ENCODE data around the gene MCIDAS. TPM values are rescaled to one million over a fixed set of nuclear protein-coding genes. Genes with fewer than 3 reads are reported as not detected.

MCIDAS gene
- polyA plus RNA-seq, 3 donors: not detected

GRCh38 chr5:55231029-55231918 lies 4.2 kb upstream of the MCIDAS start:
- Histone ChIP-seq H4K20me1 (ENCODE audit: insufficient read depth, low read length) (no peaks in the 10 kb centered on the region), H3K79me2 (ENCODE audit: insufficient read depth, low read length) (no peaks in the 10 kb centered on the region), H3K27ac (ENCODE audit: low read depth in 1 of 2, low read length in 2 of 2) (no peak overlapping the region), H3K9me3 (replicated peaks in 1 of 2; ENCODE audit: control insufficient read depth in 1 of 2, insufficient read depth in 1 of 2, low read length in 2 of 2) (peaks cover 5 to 41% of the 10 kb centered on the region in 2 donors), H3K36me3 (replicated peaks in 1 of 2; ENCODE audit: control insufficient read depth in 1 of 2, insufficient read depth in 2 of 2, low read length in 2 of 2) (no peaks in the 10 kb centered on the region), H3K27me3 (ENCODE audit: control insufficient read depth in 2 of 2, insufficient read depth in 2 of 2, low read length in 2 of 2) (peaks cover 79 to 96% of the 10 kb centered on the region in 2 donors), H2AFZ (ENCODE audit: insufficient read depth, low read depth, low read length, poor library complexity, severe bottlenecking) (peak overlapping the region; percentile 21), H3K9ac (ENCODE audit: insufficient read depth, low read length, poor library complexity, severe bottlenecking) (no peak overlapping the region), H3K4me1 (ENCODE audit: control insufficient read depth in 1 of 2, insufficient read depth in 2 of 2, low read length in 2 of 2) (peaks cover 34 to 50% of the 10 kb centered on the region in 2 donors), H3K4me2 (replicated peaks; ENCODE audit: extremely low read depth, low read length, poor library complexity, severe bottlenecking) (peak overlapping the region; percentile 47), H3K4me3 (replicated peaks in 1 of 3; ENCODE audit: low read depth in 2 of 3, low read length in 3 of 3) (peak overlapping the region in 1 of 3 experiments; percentile 79)
- no peak for TF ChIP-seq CTCF (IDR thresholded peaks at IDR 0.05)
- Mint-ChIP-seq H3K9me3 (peaks cover 0 to 39% (median 20%) of the 10 kb centered on the region in 7 donors), H3K36me3 (peaks cover 4 to 9% of the 10 kb centered on the region in 2 donors), H3K27me3 (ENCODE audit: low read depth in 3 of 3) (peaks cover 93 to 100% (median 95%) of the 10 kb centered on the region in 3 donors), H3K4me3 (peak overlapping the region; percentile 37 to 97), H3K4me1 (peaks cover 36% of the 10 kb centered on the region), H3K27ac (no peak overlapping the region)
- 3% methylated on average over 43 of the region's 48 CpGs for WGBS (ENCODE audit: insufficient coverage)
- no peak for DNase-seq
- intact Hi-C loops (cut with micrococcal nuclease): no loop called here

GRCh38 chr5:55230086-55230629 lies 3.0 kb upstream of the MCIDAS start:
- Histone ChIP-seq H3K9me3 (replicated peaks in 1 of 2; ENCODE audit: control insufficient read depth in 1 of 2, insufficient read depth in 1 of 2, low read length in 2 of 2) (peaks cover 5 to 52% of the 10 kb centered on the region in 2 donors), H4K20me1 (ENCODE audit: insufficient read depth, low read length) (no peaks in the 10 kb centered on the region), H3K27ac (ENCODE audit: low read depth in 1 of 2, low read length in 2 of 2) (no peak overlapping the region), H3K79me2 (ENCODE audit: insufficient read depth, low read length) (no peaks in the 10 kb centered on the region), H3K4me2 (replicated peaks; ENCODE audit: extremely low read depth, low read length, poor library complexity, severe bottlenecking) (no peak overlapping the region), H2AFZ (ENCODE audit: insufficient read depth, low read depth, low read length, poor library complexity, severe bottlenecking) (no peak overlapping the region), H3K36me3 (replicated peaks in 1 of 2; ENCODE audit: control insufficient read depth in 1 of 2, insufficient read depth in 2 of 2, low read length in 2 of 2) (no peaks in the 10 kb centered on the region), H3K4me3 (replicated peaks in 1 of 3; ENCODE audit: low read depth in 2 of 3, low read length in 3 of 3) (no peak overlapping the region), H3K4me1 (ENCODE audit: control insufficient read depth in 1 of 2, insufficient read depth in 2 of 2, low read length in 2 of 2) (peaks cover 36 to 53% of the 10 kb centered on the region in 2 donors), H3K9ac (ENCODE audit: insufficient read depth, low read length, poor library complexity, severe bottlenecking) (no peak overlapping the region), H3K27me3 (ENCODE audit: control insufficient read depth in 2 of 2, insufficient read depth in 2 of 2, low read length in 2 of 2) (peaks cover 86 to 97% of the 10 kb centered on the region in 2 donors)
- Mint-ChIP-seq H3K9me3 (peaks cover 0 to 39% (median 23%) of the 10 kb centered on the region in 7 donors), H3K27me3 (ENCODE audit: low read depth in 3 of 3) (peaks cover 93 to 100% (median 95%) of the 10 kb centered on the region in 3 donors), H3K36me3 (peaks cover 4 to 9% of the 10 kb centered on the region in 2 donors), H3K4me3 (peak overlapping the region in 1 of 2 donors; percentile 97), H3K4me1 (peaks cover 39% of the 10 kb centered on the region), H3K27ac (no peak overlapping the region)
- DNase-seq: no peak
- no peak for TF ChIP-seq CTCF (IDR thresholded peaks at IDR 0.05)
- intact Hi-C loops (cut with micrococcal nuclease): no loop called here
- WGBS (ENCODE audit: insufficient coverage): 48% methylated on average over 7 of the region's 8 CpGs
